ENCODE data around the gene PDGFRB.

DNA sequence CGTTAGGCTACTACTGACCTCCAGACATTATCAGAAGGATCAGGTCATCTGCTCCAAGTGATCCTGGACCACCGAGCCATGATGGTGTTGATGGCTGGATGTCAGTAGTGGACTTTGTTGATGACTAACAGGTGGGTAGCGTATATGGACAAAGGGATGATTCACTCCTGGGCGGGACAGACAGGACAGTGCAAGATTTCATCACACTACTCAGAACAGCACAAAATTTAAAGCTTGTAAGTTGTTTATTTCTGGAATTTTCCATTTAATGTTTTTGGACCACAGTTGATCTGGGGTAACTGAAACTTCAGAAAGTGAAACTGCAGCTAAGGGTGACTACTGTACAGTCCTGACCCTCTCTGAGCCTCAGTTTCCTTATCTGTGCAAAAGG lies 12.7 kb downstream of the PDGFRB start:
- no peak for TF ChIP-seq POLR2A (IDR thresholded peaks at IDR 0.05)
- TF ChIP-seq, protein P1, sequence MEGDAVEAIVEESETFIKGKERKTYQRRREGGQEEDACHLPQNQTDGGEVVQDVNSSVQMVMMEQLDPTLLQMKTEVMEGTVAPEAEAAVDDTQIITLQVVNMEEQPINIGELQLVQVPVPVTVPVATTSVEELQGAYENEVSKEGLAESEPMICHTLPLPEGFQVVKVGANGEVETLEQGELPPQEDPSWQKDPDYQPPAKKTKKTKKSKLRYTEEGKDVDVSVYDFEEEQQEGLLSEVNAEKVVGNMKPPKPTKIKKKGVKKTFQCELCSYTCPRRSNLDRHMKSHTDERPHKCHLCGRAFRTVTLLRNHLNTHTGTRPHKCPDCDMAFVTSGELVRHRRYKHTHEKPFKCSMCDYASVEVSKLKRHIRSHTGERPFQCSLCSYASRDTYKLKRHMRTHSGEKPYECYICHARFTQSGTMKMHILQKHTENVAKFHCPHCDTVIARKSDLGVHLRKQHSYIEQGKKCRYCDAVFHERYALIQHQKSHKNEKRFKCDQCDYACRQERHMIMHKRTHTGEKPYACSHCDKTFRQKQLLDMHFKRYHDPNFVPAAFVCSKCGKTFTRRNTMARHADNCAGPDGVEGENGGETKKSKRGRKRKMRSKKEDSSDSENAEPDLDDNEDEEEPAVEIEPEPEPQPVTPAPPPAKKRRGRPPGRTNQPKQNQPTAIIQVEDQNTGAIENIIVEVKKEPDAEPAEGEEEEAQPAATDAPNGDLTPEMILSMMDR (IDR thresholded peaks at IDR 0.05): no peak
